ENCODE data around the gene OSM.

GRCh38 chr22:30285846-30286200 lies 19.2 kb upstream of the OSM start:
- TF ChIP-seq CTCF (IDR thresholded peaks at IDR 0.05) (no peak), POLR2A (IDR thresholded peaks at IDR 0.05) (no peak)
